ENCODE measurements around the gene CDK11A.
A peak's percentile ranks its signal among the peaks of the same experiment; 100 is the strongest.

Gene CDK11A

GRCh38 chr1:1724035-1724864 is at the start of gene CDK11A:
CDK11A (minus strand) TSS chr1:1724357; CDS start chr1:1722818, 1,539 bp downstream.
- peak; percentile 86 to 98 for DNase-seq (ENCODE audit: low read depth in 1 of 2, low spot score in 1 of 2)

- no peak for DNase-seq (ENCODE audit: low read depth in 1 of 2, low spot score in 1 of 2)
These were observed 49.7 kb upstream of the CDK11A start for GRCh38 chr1:1773874-1774273.

- DNase-seq (ENCODE audit: low read depth in 1 of 2, low spot score in 1 of 2), result no peak
These were observed 46.9 kb upstream of the CDK11A start for GRCh38 chr1:1771096-1771495.

- no peak for DNase-seq (ENCODE audit: low read depth in 1 of 2, low spot score in 1 of 2)
These were observed 45.9 kb upstream of the CDK11A start for GRCh38 chr1:1770102-1770501.

- DNase-seq (ENCODE audit: low read depth in 1 of 2, low spot score in 1 of 2), result no peak
These were observed 44.3 kb upstream of the CDK11A start for GRCh38 chr1:1768249-1768992.

GRCh38 chr1:1764876-1765470 is 40.8 kb upstream of the CDK11A start:
- no peak for DNase-seq (ENCODE audit: low read depth in 1 of 2, low spot score in 1 of 2)

- DNase-seq (ENCODE audit: low read depth in 1 of 2, low spot score in 1 of 2), result no peak
These were observed 39.8 kb upstream of the CDK11A start for GRCh38 chr1:1763657-1764621.

- DNase-seq (ENCODE audit: low read depth in 1 of 2, low spot score in 1 of 2), result no peak
These were observed 37.6 kb upstream of the CDK11A start for GRCh38 chr1:1761504-1762376.

- DNase-seq (ENCODE audit: low read depth in 1 of 2, low spot score in 1 of 2), result no peak
These were observed 36.6 kb upstream of the CDK11A start for GRCh38 chr1:1760715-1761114.

GRCh38 chr1:1760345-1760650 is 36.1 kb upstream of the CDK11A start:
- DNase-seq (ENCODE audit: low read depth in 1 of 2, low spot score in 1 of 2), result no peak

GRCh38 chr1:1759456-1760344 is 35.5 kb upstream of the CDK11A start:
- DNase-seq (ENCODE audit: low read depth in 1 of 2, low spot score in 1 of 2), result no peak

- DNase-seq (ENCODE audit: low read depth in 1 of 2, low spot score in 1 of 2), result no peak
These were observed 34.7 kb upstream of the CDK11A start for GRCh38 chr1:1758692-1759455.

GRCh38 chr1:1758059-1758621 is 34.0 kb upstream of the CDK11A start:
- no peak for DNase-seq (ENCODE audit: low read depth in 1 of 2, low spot score in 1 of 2)

GRCh38 chr1:1757422-1758058 is 33.4 kb upstream of the CDK11A start:
- no peak for DNase-seq (ENCODE audit: low read depth in 1 of 2, low spot score in 1 of 2)

GRCh38 chr1:1756661-1757421 is 32.7 kb upstream of the CDK11A start:
- no peak for DNase-seq (ENCODE audit: low read depth in 1 of 2, low spot score in 1 of 2)

- DNase-seq (ENCODE audit: low read depth in 1 of 2, low spot score in 1 of 2), result no peak
These were observed 31.7 kb upstream of the CDK11A start for GRCh38 chr1:1755852-1756251.

- DNase-seq (ENCODE audit: low read depth in 1 of 2, low spot score in 1 of 2), result no peak
These were observed 31.3 kb upstream of the CDK11A start for GRCh38 chr1:1755426-1755825.

All from activated T-helper 1 cell treated with anti-CD3 and anti-CD28 coated beads, Interleukin-2, amount 50 U/mL, for 16 hours (primary cell).